Osteoblast (primary cell): ENCODE measurements around the gene FXYD1. TPM values are rescaled to one million over a fixed set of nuclear protein-coding genes. Genes with fewer than 3 reads are reported as not detected.

Experiments
- DNase-seq: peaks from one replicate; pipeline ENCODE4 v3.0.0; 2011; ENCODE audit warnings: low spot score, mixed read lengths; ENCODE audit not compliant: insufficient read length; ENCODE audit errors: missing footprints
- H2AFZ ChIP-seq: 2 replicates; pipeline ENCODE4 v1.6.0; 2011; ENCODE audit warnings: mild to moderate bottlenecking, low read length
- H3K27ac ChIP-seq: 2 replicates; pipeline ENCODE4 v1.5.1; 2011; ENCODE audit warnings: mild to moderate bottlenecking, low read depth, low read length, moderate library complexity
- H3K27me3 ChIP-seq: 2 replicates; pipeline ENCODE4 v1.6.0; 2012; ENCODE audit warnings: mild to moderate bottlenecking, control low read depth, inconsistent platforms, low read length, moderate library complexity; ENCODE audit not compliant: insufficient read depth
- H3K36me3 ChIP-seq: 2 replicates; pipeline ENCODE4 v1.5.1; 2011; ENCODE audit warnings: mild to moderate bottlenecking, low read length, control low read depth, moderate library complexity; ENCODE audit not compliant: insufficient read depth
- H3K4me1 ChIP-seq: 2 replicates; pipeline ENCODE4 v1.5.1; 2011; ENCODE audit warnings: mild to moderate bottlenecking, low read length, control low read depth, moderate library complexity; ENCODE audit not compliant: insufficient read depth
- H3K4me2 ChIP-seq: 2 replicates; pipeline ENCODE4 v1.6.0; 2011; ENCODE audit warnings: mild to moderate bottlenecking, low read length; ENCODE audit not compliant: insufficient read depth
- H3K4me3 ChIP-seq: fragments of 200-600 bp; sonication (generic); 3 replicates; pipeline ENCODE4 v1.5.1; 2012; ENCODE audit warnings: mild to moderate bottlenecking, low read length, inconsistent platforms; ENCODE audit not compliant: insufficient read depth
- H3K79me2 ChIP-seq: 2 replicates; pipeline ENCODE4 v1.6.0; 2012; ENCODE audit warnings: mild to moderate bottlenecking, low read length, control low read depth, inconsistent platforms; ENCODE audit not compliant: insufficient read depth
- H3K9me3 ChIP-seq: 2 replicates; pipeline ENCODE4 v1.5.1; 2011; ENCODE audit warnings: low read depth, low read length, control low read depth
- H4K20me1 ChIP-seq: 2 replicates; pipeline ENCODE4 v1.6.0; 2012; ENCODE audit warnings: mild to moderate bottlenecking, low read length, control low read depth; ENCODE audit not compliant: insufficient read depth
- total RNA-seq: library from RNA; depleted of rRNA; stranded (reverse); fragments of >200 nt; gene quantifications from 2 replicates; pipeline ENCODE4 v1.2.3, GENCODE V29; 2012
- TF ChIP-seq, protein P1 (sequence below): IDR thresholded peaks from 2 replicates; pipeline ENCODE4 v1.5.1; 2011; ENCODE audit warnings: mild to moderate bottlenecking, low read depth, low read length, moderate library complexity; ENCODE audit errors: extremely low read depth

FXYD1 gene
- total RNA-seq, 1 donor, result not detected

DNA sequence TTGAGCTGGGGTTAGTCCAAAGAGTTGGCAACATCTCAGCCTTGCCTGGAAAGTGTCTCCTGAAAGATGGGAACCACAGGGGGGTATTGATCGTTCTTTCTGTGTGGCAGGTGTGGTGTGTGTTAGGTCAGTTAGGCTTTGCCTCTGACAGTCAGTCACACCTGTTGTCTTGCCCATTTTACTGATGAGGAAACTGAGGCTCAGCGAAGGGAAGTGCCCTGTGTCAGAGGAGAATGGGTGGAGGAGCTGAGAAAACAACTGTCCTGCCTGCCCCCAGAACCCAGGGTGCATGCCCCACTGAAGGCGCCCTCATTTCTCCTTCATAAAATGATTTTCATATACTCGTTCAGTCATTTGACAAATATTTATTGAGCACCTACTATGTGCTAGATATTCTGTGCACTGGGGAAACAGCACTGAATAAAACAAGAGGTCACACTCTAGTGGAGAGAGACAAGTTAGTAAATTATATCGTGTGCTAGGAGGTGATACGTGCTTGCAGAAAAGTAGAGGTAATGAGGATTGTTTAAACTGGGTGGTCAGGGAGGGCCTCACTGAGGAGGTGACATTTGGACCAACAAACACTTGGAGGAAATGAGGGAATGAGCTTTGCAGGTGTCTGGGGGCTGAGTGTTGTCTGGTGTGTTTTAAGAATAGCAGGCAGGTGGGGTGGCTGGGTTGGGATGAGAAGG, 17.5 kb downstream of the FXYD1 start:
- DNase-seq, result peak; percentile 21
- Histone ChIP-seq H2AFZ (no peak overlapping the region), H3K27me3 (peaks cover 2% of the 10 kb centered on the region), H3K79me2 (peaks cover 22% of the 10 kb centered on the region), H3K4me3 (peak overlapping the region; percentile 89), H4K20me1 (no peaks in the 10 kb centered on the region), H3K36me3 (peaks cover 25% of the 10 kb centered on the region), H3K9me3 (no peaks in the 10 kb centered on the region), H3K27ac (no peak overlapping the region), H3K4me1 (peaks cover 13% of the 10 kb centered on the region), H3K4me2 (peak overlapping the region; percentile 77)
- TF ChIP-seq, protein P1, sequence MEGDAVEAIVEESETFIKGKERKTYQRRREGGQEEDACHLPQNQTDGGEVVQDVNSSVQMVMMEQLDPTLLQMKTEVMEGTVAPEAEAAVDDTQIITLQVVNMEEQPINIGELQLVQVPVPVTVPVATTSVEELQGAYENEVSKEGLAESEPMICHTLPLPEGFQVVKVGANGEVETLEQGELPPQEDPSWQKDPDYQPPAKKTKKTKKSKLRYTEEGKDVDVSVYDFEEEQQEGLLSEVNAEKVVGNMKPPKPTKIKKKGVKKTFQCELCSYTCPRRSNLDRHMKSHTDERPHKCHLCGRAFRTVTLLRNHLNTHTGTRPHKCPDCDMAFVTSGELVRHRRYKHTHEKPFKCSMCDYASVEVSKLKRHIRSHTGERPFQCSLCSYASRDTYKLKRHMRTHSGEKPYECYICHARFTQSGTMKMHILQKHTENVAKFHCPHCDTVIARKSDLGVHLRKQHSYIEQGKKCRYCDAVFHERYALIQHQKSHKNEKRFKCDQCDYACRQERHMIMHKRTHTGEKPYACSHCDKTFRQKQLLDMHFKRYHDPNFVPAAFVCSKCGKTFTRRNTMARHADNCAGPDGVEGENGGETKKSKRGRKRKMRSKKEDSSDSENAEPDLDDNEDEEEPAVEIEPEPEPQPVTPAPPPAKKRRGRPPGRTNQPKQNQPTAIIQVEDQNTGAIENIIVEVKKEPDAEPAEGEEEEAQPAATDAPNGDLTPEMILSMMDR, result no peak

DNA sequence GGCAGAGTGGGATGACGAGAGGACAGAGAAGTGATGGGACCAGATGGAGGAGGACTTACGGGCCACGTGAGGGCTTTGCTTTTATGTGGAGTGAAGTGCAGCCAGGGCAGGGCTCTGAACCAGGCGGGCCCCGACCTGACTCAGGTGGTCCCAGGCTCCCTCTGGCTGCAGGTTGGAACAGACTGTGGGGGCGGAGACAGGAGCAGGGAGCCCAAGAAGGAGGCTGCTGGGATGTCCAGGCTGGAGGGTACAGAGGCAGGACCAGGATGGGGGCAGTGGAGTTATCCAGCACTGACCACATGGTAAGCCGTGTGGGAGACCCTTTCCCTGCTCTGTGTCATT, 18.0 kb downstream of the FXYD1 start:
- Histone ChIP-seq H3K79me2 (peaks cover 22% of the 10 kb centered on the region), H3K9me3 (no peaks in the 10 kb centered on the region), H3K27me3 (peaks cover 2% of the 10 kb centered on the region), H3K4me3 (no peak overlapping the region), H4K20me1 (no peaks in the 10 kb centered on the region), H2AFZ (no peak overlapping the region), H3K4me1 (peaks cover 13% of the 10 kb centered on the region), H3K27ac (no peak overlapping the region), H3K4me2 (no peak overlapping the region), H3K36me3 (peaks cover 30% of the 10 kb centered on the region)
- TF ChIP-seq, protein P1, result no peak
- peak; percentile 50 for DNase-seq

DNA sequence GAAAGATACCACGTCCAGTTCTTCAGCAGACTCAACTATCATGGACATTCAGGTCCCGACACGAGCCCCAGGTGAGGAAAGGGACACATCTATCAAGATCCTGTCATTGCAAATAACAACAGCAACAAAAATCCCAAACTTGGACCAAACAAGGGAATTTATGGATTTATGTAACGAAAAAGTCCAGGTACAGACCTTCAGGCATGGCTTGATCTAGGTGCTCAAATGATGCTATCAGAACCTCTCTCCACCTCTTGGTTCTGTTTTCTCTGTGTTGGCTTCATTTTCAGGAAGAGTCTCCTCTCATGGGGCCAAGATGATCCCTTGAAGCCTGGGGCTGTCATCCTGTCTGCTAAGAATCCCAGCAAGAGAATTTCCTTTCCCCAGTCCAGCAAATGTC, 18.8 kb downstream of the FXYD1 start:
- Histone ChIP-seq H3K27ac (no peak overlapping the region), H3K79me2 (peaks cover 22% of the 10 kb centered on the region)
- TF ChIP-seq, protein P1, result no peak

DNA sequence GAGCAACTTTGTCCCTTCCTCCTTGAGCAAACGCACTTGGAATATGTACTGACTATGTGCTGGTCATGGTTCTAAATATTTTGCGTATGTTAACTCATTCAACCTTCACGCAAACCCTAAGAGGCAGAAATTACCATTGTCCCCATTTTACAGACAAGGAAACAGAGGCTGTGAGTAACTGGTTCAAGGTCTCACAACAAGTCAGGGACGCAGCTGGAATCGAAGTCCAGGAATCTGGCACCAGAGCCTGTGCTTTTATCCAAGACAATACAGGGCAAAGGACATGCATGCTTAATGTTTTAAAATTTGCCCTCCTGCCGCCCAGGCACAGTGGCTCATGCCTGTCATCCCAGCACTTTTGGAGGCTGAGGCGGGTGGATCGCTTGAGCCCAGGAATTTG, 21.0 kb downstream of the FXYD1 start:
- peaks cover 58% of the 10 kb centered on the region for H3K36me3 ChIP-seq
- peaks cover 21% of the 10 kb centered on the region for H3K79me2 ChIP-seq
- no peak overlapping the region for H3K4me2 ChIP-seq
- no peak for DNase-seq
- peaks cover 8% of the 10 kb centered on the region for H3K9me3 ChIP-seq
- H4K20me1 ChIP-seq, result no peaks in the 10 kb centered on the region
- TF ChIP-seq, protein P1, result no peak
- no peak overlapping the region for H3K4me3 ChIP-seq
- no peak overlapping the region for H2AFZ ChIP-seq
- H3K27ac ChIP-seq, result no peak overlapping the region
- no peaks in the 10 kb centered on the region for H3K27me3 ChIP-seq
- H3K4me1 ChIP-seq, result no peaks in the 10 kb centered on the region

More for the DNA sequence above, 18.8 kb downstream of the FXYD1 start:
- H3K36me3 ChIP-seq, result peaks cover 38% of the 10 kb centered on the region
- no peaks in the 10 kb centered on the region for H4K20me1 ChIP-seq
- DNase-seq, result no peak
- no peak overlapping the region for H3K4me2 ChIP-seq
- H2AFZ ChIP-seq, result no peak overlapping the region
- H3K4me1 ChIP-seq, result peaks cover 11% of the 10 kb centered on the region
- peaks cover 2% of the 10 kb centered on the region for H3K27me3 ChIP-seq
- H3K9me3 ChIP-seq, result no peaks in the 10 kb centered on the region
- H3K4me3 ChIP-seq, result no peak overlapping the region
